ENCODE measurements around the gene GNB3. TPM values are rescaled to one million over a fixed set of nuclear protein-coding genes. Genes with fewer than 3 reads are reported as not detected.

The GNB3 gene
- polyA plus RNA-seq, 1 of the 3 experiments (the other 2 are of a cell fraction), result 12.9 TPM

DNA sequence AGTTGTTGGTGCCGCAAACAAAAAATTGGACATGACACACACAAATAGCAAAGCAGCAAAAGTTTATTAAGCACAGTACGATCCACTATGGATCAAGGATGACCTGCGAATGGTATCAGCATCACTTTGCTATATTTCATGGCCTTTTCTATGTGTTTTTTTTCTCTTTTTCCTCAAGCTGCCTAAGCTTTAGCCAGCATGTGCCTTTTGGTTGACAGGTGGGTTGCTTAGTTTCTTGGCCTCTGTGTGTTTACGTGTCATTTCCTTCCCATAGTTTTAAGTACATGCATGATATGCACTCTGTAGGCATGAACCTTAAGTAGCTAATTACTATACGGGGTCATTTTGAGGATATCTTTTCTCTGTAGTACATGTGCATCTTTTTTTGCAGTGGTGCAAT, 41.6 kb upstream of the GNB3 start:
- Histone ChIP-seq H3K27me3 (ENCODE audit: insufficient read depth) (no peaks in the 10 kb centered on the region), H3K4me1 (ENCODE audit: control insufficient read depth in 1 of 2, insufficient read depth in 2 of 2, low read depth in 1 of 2, low read length in 1 of 2) (no peaks in the 10 kb centered on the region), H3K36me3 (replicated peaks in 1 of 2; ENCODE audit: control insufficient read depth in 1 of 2, insufficient read depth in 2 of 2, low read length in 1 of 2) (no peaks in the 10 kb centered on the region), H3K79me2 (ENCODE audit: insufficient read depth) (no peaks in the 10 kb centered on the region), H3K9me3 (no peaks in the 10 kb centered on the region), H3K9ac (no peak overlapping the region), H3K27ac (ENCODE audit: low read depth in 2 of 2, low read length in 1 of 2) (no peak overlapping the region), H2AFZ (ENCODE audit: low read depth) (no peak overlapping the region), H3K4me3 (ENCODE audit: low read depth in 2 of 2, low read length in 1 of 2) (no peak overlapping the region), H4K20me1 (ENCODE audit: insufficient read depth) (no peaks in the 10 kb centered on the region), H3F3A (replicated peaks; ENCODE audit: insufficient read depth) (no peaks in the 10 kb centered on the region), H3K4me2 (no peak overlapping the region), H3K9me2 (no peaks in the 10 kb centered on the region)
- TF ChIP-seq JUND (IDR thresholded peaks at IDR 0.05) (no peak), GATA2 (CRISPR knock-in tag; IDR thresholded peaks at IDR 0.05) (no peak), TAF1 (IDR thresholded peaks at IDR 0.05; ENCODE audit: borderline replicate concordance, low read depth, low read length) (no peak)
- TF ChIP-seq, protein P1, sequence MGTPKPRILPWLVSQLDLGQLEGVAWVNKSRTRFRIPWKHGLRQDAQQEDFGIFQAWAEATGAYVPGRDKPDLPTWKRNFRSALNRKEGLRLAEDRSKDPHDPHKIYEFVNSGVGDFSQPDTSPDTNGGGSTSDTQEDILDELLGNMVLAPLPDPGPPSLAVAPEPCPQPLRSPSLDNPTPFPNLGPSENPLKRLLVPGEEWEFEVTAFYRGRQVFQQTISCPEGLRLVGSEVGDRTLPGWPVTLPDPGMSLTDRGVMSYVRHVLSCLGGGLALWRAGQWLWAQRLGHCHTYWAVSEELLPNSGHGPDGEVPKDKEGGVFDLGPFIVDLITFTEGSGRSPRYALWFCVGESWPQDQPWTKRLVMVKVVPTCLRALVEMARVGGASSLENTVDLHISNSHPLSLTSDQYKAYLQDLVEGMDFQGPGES (IDR thresholded peaks at IDR 0.05; ENCODE audit: low read depth, low read length), result no peak
- WGBS (ENCODE audit: low lambda C conversion rate), result 88% methylated on average over 5 of the region's 5 CpGs
- no peak for DNase-seq
- ChIA-PET POLR2A (no interaction called here), CTCF (interaction anchor here (0.9 kb wide), 1 partner anchor 26 kb away, joined by 3 read pairs; no protein-coding TSS in a partner anchor)

- Histone ChIP-seq H3K36me3 (replicated peaks in 1 of 2; ENCODE audit: control insufficient read depth in 1 of 2, insufficient read depth in 2 of 2, low read length in 1 of 2) (no peaks in the 10 kb centered on the region), H2AFZ (ENCODE audit: low read depth) (no peak overlapping the region), H3K27me3 (ENCODE audit: insufficient read depth) (no peaks in the 10 kb centered on the region), H3K9me2 (no peaks in the 10 kb centered on the region), H3K79me2 (ENCODE audit: insufficient read depth) (no peaks in the 10 kb centered on the region), H3K4me3 (ENCODE audit: low read depth in 2 of 2, low read length in 1 of 2) (no peak overlapping the region), H3F3A (replicated peaks; ENCODE audit: insufficient read depth) (no peaks in the 10 kb centered on the region), H3K9me3 (no peaks in the 10 kb centered on the region), H3K27ac (ENCODE audit: low read depth in 2 of 2, low read length in 1 of 2) (no peak overlapping the region), H3K4me2 (no peak overlapping the region), H3K4me1 (ENCODE audit: control insufficient read depth in 1 of 2, insufficient read depth in 2 of 2, low read depth in 1 of 2, low read length in 1 of 2) (no peaks in the 10 kb centered on the region), H3K9ac (no peak overlapping the region), H4K20me1 (ENCODE audit: insufficient read depth) (no peaks in the 10 kb centered on the region)
- 32% methylated on average over 1 of the region's 1 CpG for WGBS (ENCODE audit: low lambda C conversion rate)
- POLR2A ChIA-PET, result no interaction called here
- DNase-seq, result no peak
- CTCF ChIA-PET, result interaction anchor here (0.7 kb wide), 1 partner anchor 40 kb away, joined by 3 read pairs; no protein-coding TSS in a partner anchor
- TF ChIP-seq, protein P2, sequence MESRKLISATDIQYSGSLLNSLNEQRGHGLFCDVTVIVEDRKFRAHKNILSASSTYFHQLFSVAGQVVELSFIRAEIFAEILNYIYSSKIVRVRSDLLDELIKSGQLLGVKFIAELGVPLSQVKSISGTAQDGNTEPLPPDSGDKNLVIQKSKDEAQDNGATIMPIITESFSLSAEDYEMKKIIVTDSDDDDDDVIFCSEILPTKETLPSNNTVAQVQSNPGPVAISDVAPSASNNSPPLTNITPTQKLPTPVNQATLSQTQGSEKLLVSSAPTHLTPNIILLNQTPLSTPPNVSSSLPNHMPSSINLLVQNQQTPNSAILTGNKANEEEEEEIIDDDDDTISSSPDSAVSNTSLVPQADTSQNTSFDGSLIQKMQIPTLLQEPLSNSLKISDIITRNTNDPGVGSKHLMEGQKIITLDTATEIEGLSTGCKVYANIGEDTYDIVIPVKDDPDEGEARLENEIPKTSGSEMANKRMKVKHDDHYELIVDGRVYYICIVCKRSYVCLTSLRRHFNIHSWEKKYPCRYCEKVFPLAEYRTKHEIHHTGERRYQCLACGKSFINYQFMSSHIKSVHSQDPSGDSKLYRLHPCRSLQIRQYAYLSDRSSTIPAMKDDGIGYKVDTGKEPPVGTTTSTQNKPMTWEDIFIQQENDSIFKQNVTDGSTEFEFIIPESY (IDR thresholded peaks at IDR 0.05; ENCODE audit: borderline replicate concordance, low read depth), result no peak
- TF ChIP-seq USF1 (IDR thresholded peaks at IDR 0.05; ENCODE audit: borderline replicate concordance, low read depth) (no peak), TAF1 (IDR thresholded peaks at IDR 0.05; ENCODE audit: borderline replicate concordance, low read depth, low read length) (no peak), RXRA (IDR thresholded peaks at IDR 0.05; ENCODE audit: borderline replicate concordance, low read depth) (no peak), CTCF (IDR thresholded peaks at IDR 0.05) (no peak), NRF1 (IDR thresholded peaks at IDR 0.05; ENCODE audit: low read depth, low read length) (no peak), FOXJ3 (CRISPR knock-in tag; IDR thresholded peaks at IDR 0.05) (no peak), CHD2 (IDR thresholded peaks at IDR 0.05; ENCODE audit: low read length, partially characterized antibody) (no peak), POLR2AphosphoS5 (IDR thresholded peaks at IDR 0.05; ENCODE audit: low read depth, low read length) (no peak), RCOR1 (IDR thresholded peaks at IDR 0.05; ENCODE audit: low read length) (no peak), EZH2phosphoT487 (IDR thresholded peaks at IDR 0.05; ENCODE audit: borderline replicate concordance, low read depth) (no peak), RAD21 (IDR thresholded peaks at IDR 0.05; ENCODE audit: low read length) (no peak), ELF1 (IDR thresholded peaks at IDR 0.05) (no peak), SMC3 (IDR thresholded peaks at IDR 0.05; ENCODE audit: low read depth, low read length) (no peak)
- TF ChIP-seq, protein P3, sequence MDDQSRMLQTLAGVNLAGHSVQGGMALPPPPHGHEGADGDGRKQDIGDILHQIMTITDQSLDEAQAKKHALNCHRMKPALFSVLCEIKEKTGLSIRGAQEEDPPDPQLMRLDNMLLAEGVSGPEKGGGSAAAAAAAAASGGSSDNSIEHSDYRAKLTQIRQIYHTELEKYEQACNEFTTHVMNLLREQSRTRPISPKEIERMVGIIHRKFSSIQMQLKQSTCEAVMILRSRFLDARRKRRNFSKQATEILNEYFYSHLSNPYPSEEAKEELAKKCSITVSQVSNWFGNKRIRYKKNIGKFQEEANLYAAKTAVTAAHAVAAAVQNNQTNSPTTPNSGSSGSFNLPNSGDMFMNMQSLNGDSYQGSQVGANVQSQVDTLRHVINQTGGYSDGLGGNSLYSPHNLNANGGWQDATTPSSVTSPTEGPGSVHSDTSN (IDR thresholded peaks at IDR 0.05), result no peak
Observed at GRCh38 chr12:6807170-6807569, 33.6 kb upstream of the GNB3 start.

Measured in SK-N-SH (cell line).